Measurements from ENCODE around the gene METTL3.

Gene METTL3

GRCh38 chr14:21476925-21477681, 34.0 kb downstream of the METTL3 start, which contains the start of the genes RAB2B and TOX4:
Gene RAB2B, minus strand, starts transcription at chr14:21476959. Its CDS starts 87 bp downstream, at chr14:21476872.
Gene TOX4, plus strand, starts transcription at chr14:21477195. Its CDS starts 84 bp downstream, at chr14:21477279.
- DNase-seq = peak; percentile 38 to 99 (median 97)

DNA sequence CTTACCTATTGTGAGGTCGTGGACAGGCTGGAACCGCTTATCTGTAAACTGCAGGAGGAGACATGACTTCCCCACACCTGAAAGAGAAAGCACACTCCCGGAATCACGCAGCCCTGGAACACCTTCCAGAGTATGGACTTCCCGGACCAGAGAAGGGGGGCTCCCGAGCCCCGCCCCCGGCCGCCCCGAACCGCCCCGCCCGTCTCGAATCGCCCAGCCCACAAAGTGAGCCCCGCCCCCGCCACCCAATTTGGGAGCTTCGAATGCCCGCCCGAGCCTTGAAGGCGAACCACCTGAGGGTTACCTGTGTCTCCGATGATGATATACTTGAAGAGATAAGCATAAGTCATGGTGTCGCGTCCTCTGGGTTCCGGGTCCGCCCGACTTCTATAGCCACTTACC, 34.6 kb downstream of the METTL3 start:
- DNase-seq = peak in 28 of 56 donors; percentile 53 to 94 (median 82)

GRCh38 chr14:21475767-21476522, 35.2 kb downstream of the METTL3 start:
- no peak for DNase-seq

DNA sequence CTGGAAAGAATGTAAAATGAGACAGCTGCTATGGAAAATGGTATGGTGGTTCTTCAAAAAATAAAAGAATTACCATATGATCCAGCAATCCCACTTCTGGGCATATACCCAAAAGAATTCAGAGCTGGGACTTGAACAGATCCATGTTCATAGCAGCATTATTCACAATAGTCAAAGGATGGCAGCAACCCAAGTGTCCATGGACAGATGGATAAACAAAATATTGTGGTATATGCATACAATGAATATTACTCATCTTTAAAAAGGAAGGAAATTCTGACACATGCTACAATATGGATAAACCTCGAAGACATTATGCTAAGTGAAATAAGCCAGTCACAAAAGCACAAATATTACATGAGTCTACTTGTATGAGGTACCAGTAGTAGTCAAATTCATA, 43.5 kb downstream of the METTL3 start:
- peak in 3 of 56 donors; percentile 0 to 10 (median 3) for DNase-seq

GRCh38 chr14:21455912-21456667, 55.0 kb downstream of the METTL3 start, which contains the start of gene CHD8:
Gene CHD8, minus strand, starts transcription at chr14:21456123. Its CDS starts 24,480 bp downstream, at chr14:21431643.
- peak; percentile 79 to 100 (median 99) for DNase-seq

- peak in 2 of 56 donors; percentile 33 to 64 for DNase-seq
Measured at GRCh38 chr14:21455592-21455911, 55.6 kb downstream of the METTL3 start.

DNA sequence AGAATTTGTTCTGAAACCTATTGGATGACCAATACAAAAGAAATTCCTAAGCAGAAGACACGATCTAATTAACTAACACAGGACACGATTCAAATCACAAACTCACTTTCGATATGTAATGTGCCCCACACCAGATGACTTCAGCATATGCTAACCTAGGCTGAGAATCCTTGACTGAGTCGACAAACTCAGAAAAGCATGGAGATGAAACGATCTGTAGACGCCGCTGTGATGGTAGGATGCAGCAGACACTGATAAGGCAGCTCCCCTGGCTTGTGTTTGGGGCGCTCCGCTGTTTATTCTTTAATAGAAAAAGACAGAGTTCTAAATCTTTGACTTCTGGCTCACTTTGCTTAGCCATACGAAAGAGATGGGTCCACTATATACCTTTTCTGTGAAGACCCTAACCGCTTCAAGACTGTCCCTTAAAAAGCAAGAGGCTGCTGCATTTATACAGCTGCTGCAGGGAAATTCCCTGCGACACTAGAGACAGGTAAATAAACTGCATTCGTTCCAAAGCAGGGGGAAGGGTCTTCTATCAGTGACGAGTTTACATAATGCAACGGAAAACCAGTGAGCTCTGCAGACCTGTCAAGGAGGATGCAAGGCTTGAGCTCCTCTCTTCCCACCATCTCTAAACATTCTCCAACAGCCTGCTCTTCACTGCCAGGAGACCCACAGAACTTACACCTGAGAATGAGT, 56.1 kb downstream of the METTL3 start:
- no peak for DNase-seq

DNA sequence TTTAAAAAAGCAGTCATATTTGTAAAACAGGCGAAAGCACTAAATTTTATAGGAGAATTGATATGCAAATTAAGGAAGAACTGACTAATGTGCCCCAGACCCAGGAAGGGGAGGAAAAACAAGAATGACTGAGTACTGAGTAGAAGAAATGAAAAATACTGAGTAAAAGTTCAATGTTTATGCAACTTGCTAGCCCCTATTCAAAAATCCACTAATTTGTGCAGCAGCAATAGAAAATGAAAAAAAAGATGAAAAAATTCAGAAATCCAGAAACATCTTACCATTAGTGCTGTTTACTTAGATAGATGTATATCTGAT, 61.3 kb downstream of the METTL3 start:
- DNase-seq = no peak
